ENCODE data around the gene RNF130. TPM values are rescaled to one million over a fixed set of nuclear protein-coding genes. Genes with fewer than 3 reads are reported as not detected.

Gene RNF130
- total and polyA plus RNA-seq, 2 of the 13 experiments (the other 11 are each of a cell fraction or from before 2014, with no cell fraction given), result 28.2 to 28.3 TPM

GRCh38 chr5:180021900-180022299 is 49.7 kb downstream of the RNF130 start:
- H3K36me3 ChIP-seq (replicated peaks in 1 of 2; ENCODE audit: control insufficient read depth in 1 of 2, insufficient read depth in 2 of 2, low read length in 2 of 2), result peaks cover 2 to 4% of the 10 kb centered on the region in 2 experiments; a peak in 2 of 5 replicates
- no peak overlapping the region for H3K4me2 ChIP-seq (ENCODE audit: low read depth, low read length)
- POLR2A ChIA-PET, result no interaction called here
- no peaks in the 10 kb centered on the region for H3K27me3 ChIP-seq (ENCODE audit: control insufficient read depth in 1 of 2, insufficient read depth in 2 of 2, low read length in 2 of 2)
- H3K9ac ChIP-seq (ENCODE audit: insufficient read depth, low read depth, low read length), result no peak overlapping the region
- no peak overlapping the region for H3K4me3 ChIP-seq (replicated peaks in 1 of 3; ENCODE audit: insufficient read depth in 1 of 3, low read depth in 2 of 3, low read length in 3 of 3)
- H4K20me1 ChIP-seq (ENCODE audit: insufficient read depth, low read length), result no peaks in the 10 kb centered on the region; the same call in 1 of the 2 replicates
- H3K79me2 ChIP-seq (ENCODE audit: insufficient read depth, low read length), result no peaks in the 10 kb centered on the region
- WGBS (ENCODE audit: low lambda C conversion rate), result 95% methylated on average over 12 of the region's 12 CpGs
- in situ Hi-C loops (cut with HindIII; ENCODE audit: extremely low pct_ligation_motif_present, low pct_unique_long_range_greater_than_20kb), result no loop called here
- H3K9me3 ChIP-seq (ENCODE audit: low read length), result no peaks in the 10 kb centered on the region
- intact Hi-C loops (cut with micrococcal nuclease; ENCODE audit: unreplicated experiment), result no loop called here
- no peak overlapping the region for H3K27ac ChIP-seq (ENCODE audit: extremely low read length, insufficient read depth, low read length)
- FAIRE-seq (no peak), ATAC-seq (no peak), DNase-seq (ENCODE audit: low spot score) (no peak)
- no peak overlapping the region for H2AFZ ChIP-seq (ENCODE audit: low read length)
- no peaks in the 10 kb centered on the region for H3K4me1 ChIP-seq (ENCODE audit: insufficient read depth, low read length)
- TF ChIP-seq MNT (IDR thresholded peaks at IDR 0.05) (no peak), MLLT10 (CRISPR knock-in tag; IDR thresholded peaks at IDR 0.05) (no peak), RAD21 (CRISPR knock-in tag; IDR thresholded peaks at IDR 0.05) (no peak), YEATS4 (CRISPR knock-in tag; IDR thresholded peaks at IDR 0.05; ENCODE audit: borderline replicate concordance) (no peak), CBX5 (CRISPR knock-in tag; IDR thresholded peaks at IDR 0.05; ENCODE audit: borderline replicate concordance) (no peak), PLSCR1 (CRISPR knock-in tag; IDR thresholded peaks at IDR 0.05; ENCODE audit: borderline replicate concordance) (no peak), GABPA (IDR thresholded peaks at IDR 0.05; ENCODE audit: low read depth, low read length) (no peak), GABPA (CRISPR knock-in tag; IDR thresholded peaks at IDR 0.05; ENCODE audit: low read depth) (no peak), ZKSCAN1 (IDR thresholded peaks at IDR 0.05; ENCODE audit: low read length) (no peak), HOXA9 (CRISPR knock-in tag; IDR thresholded peaks at IDR 0.05; ENCODE audit: borderline replicate concordance) (no peak), ISL2 (CRISPR knock-in tag; IDR thresholded peaks at IDR 0.05) (no peak), SP1 (IDR thresholded peaks at IDR 0.05) (no peak), SP1 (CRISPR knock-in tag; IDR thresholded peaks at IDR 0.05) (no peak), GRHL1 (CRISPR knock-in tag; conservative IDR thresholded peaks at IDR 0.05) (no peak), CREB3 (CRISPR knock-in tag; IDR thresholded peaks at IDR 0.05) (no peak), ZZZ3 (CRISPR knock-in tag; IDR thresholded peaks at IDR 0.05; ENCODE audit: borderline replicate concordance) (no peak), SETDB1 (CRISPR knock-in tag; IDR thresholded peaks at IDR 0.05; ENCODE audit: borderline replicate concordance) (no peak), CBX2 (IDR thresholded peaks at IDR 0.05; ENCODE audit: low read depth, low read length) (no peak), CBX2 (CRISPR knock-in tag; IDR thresholded peaks at IDR 0.05; ENCODE audit: low read depth) (no peak), ZNF549 (CRISPR knock-in tag; IDR thresholded peaks at IDR 0.05) (no peak), FOXP1 (IDR thresholded peaks at IDR 0.05) (no peak), FOXP1 (CRISPR knock-in tag; IDR thresholded peaks at IDR 0.05) (no peak), SPEN (CRISPR knock-in tag; IDR thresholded peaks at IDR 0.05; ENCODE audit: low read depth) (no peak), ZNF572 (CRISPR knock-in tag; IDR thresholded peaks at IDR 0.05) (no peak)
- no TSS peak for BruUV-seq (replicated peaks)
- CTCF ChIA-PET (ENCODE audit: low intra/inter-chr PET ratio, low total read pairs), result no interaction called here
